ENCODE measurements around the gene EYA4.

Gene EYA4

GRCh38 chr6:133243723-133244305 is 2.7 kb downstream of the EYA4 start:
- no peak for DNase-seq

GRCh38 chr6:133244519-133244918 is 3.4 kb downstream of the EYA4 start:
- no peak for DNase-seq

- DNase-seq = no peak
These were observed 3.9 kb downstream of the EYA4 start for GRCh38 chr6:133245007-133245406.

- no peak for DNase-seq
These were observed 4.3 kb downstream of the EYA4 start for GRCh38 chr6:133245422-133245903.

GRCh38 chr6:133247581-133247980 is 6.4 kb downstream of the EYA4 start:
- no peak for DNase-seq

- DNase-seq = no peak
These were observed 7.3 kb downstream of the EYA4 start for GRCh38 chr6:133248241-133249001.

- no peak for DNase-seq
These were observed 10.5 kb downstream of the EYA4 start for GRCh38 chr6:133251688-133252087.

- DNase-seq = no peak
These were observed 13.5 kb downstream of the EYA4 start for GRCh38 chr6:133254552-133255228.

GRCh38 chr6:133257545-133258105 is 16.5 kb downstream of the EYA4 start:
- DNase-seq = no peak

- no peak for DNase-seq
These were observed 18.4 kb downstream of the EYA4 start for GRCh38 chr6:133259561-133259960.

- DNase-seq = no peak
These were observed 21.6 kb downstream of the EYA4 start for GRCh38 chr6:133262804-133263203.

GRCh38 chr6:133265066-133265465 is 23.9 kb downstream of the EYA4 start:
- no peak for DNase-seq

- no peak for DNase-seq
These were observed 25.0 kb downstream of the EYA4 start for GRCh38 chr6:133266186-133266585.

GRCh38 chr6:133268621-133269020 is 27.5 kb downstream of the EYA4 start:
- DNase-seq = no peak

GRCh38 chr6:133274813-133275212 is 33.7 kb downstream of the EYA4 start:
- no peak for DNase-seq

- no peak for DNase-seq
These were observed 34.1 kb downstream of the EYA4 start for GRCh38 chr6:133275213-133275612.

- no peak for DNase-seq
These were observed 36.2 kb downstream of the EYA4 start for GRCh38 chr6:133277228-133277899.

- DNase-seq = no peak
These were observed 36.9 kb downstream of the EYA4 start for GRCh38 chr6:133277900-133278545.

GRCh38 chr6:133286765-133287164 is 45.6 kb downstream of the EYA4 start:
- DNase-seq = no peak

- no peak for DNase-seq
These were observed 47.5 kb downstream of the EYA4 start for GRCh38 chr6:133288662-133289061.

- DNase-seq = no peak
These were observed 48.7 kb downstream of the EYA4 start for GRCh38 chr6:133289733-133290306.

GRCh38 chr6:133290930-133291329 is 49.8 kb downstream of the EYA4 start:
- no peak for DNase-seq

Data from T-helper 9 cell (primary cell).